SK-N-SH (cell line): ENCODE data around the gene CEACAM8.
"Not testable (repeated sequence)": the region's sequence is repeated elsewhere in the genome, so short reads cannot be mapped to it uniquely, and the experiment has no call there.

Experiments
- CTCF ChIP-seq: fragments of 200-600 bp; sonication (generic); IDR thresholded peaks from 2 replicates; pipeline ENCODE4 v1.6.1; 2017; ENCODE audit warnings: antibody characterized with exemption, mild to moderate bottlenecking, moderate library complexity
- ELF1 ChIP-seq: IDR thresholded peaks from 2 replicates; pipeline ENCODE4 v1.4.0; 2012
- EZH2phosphoT487 ChIP-seq: fragments of 200-600 bp; sonication (generic); IDR thresholded peaks from 2 replicates; pipeline ENCODE4 v1.6.1; 2017; ENCODE audit warnings: low read depth, mixed run types, mild to moderate bottlenecking, antibody characterized with exemption, moderate library complexity, borderline replicate concordance
- FOXJ3 ChIP-seq: sonication (generic); formaldehyde crosslinking; IDR thresholded peaks from 2 replicates; pipeline ENCODE4 v1.5.1; 2020; ENCODE audit warnings: mild to moderate bottlenecking, missing genetic modification reagents
- MEF2A ChIP-seq: IDR thresholded peaks from 2 replicates; pipeline ENCODE4 v1.4.0; 2012; ENCODE audit warnings: low read depth, borderline replicate concordance
- NFIC ChIP-seq: IDR thresholded peaks from 2 replicates; pipeline ENCODE4 v1.4.0; 2012; ENCODE audit warnings: borderline replicate concordance
- RAD21 ChIP-seq: IDR thresholded peaks from 2 replicates; pipeline ENCODE4 v1.6.1; 2012; ENCODE audit warnings: mild to moderate bottlenecking, low read length
- RCOR1 ChIP-seq: fragments of 150-350 bp; IDR thresholded peaks from 2 replicates; pipeline ENCODE4 v1.6.1; 2017; ENCODE audit warnings: antibody characterized with exemption, low read length
- SIN3A ChIP-seq: IDR thresholded peaks from 2 replicates; pipeline ENCODE4 v1.6.1; 2012; ENCODE audit warnings: low read depth, mild to moderate bottlenecking, low read length, moderate library complexity, borderline replicate concordance
- TAF1 ChIP-seq: IDR thresholded peaks from 2 replicates; pipeline ENCODE4 v1.6.1; 2012; ENCODE audit warnings: low read depth, mild to moderate bottlenecking, low read length, moderate library complexity, borderline replicate concordance

DNA sequence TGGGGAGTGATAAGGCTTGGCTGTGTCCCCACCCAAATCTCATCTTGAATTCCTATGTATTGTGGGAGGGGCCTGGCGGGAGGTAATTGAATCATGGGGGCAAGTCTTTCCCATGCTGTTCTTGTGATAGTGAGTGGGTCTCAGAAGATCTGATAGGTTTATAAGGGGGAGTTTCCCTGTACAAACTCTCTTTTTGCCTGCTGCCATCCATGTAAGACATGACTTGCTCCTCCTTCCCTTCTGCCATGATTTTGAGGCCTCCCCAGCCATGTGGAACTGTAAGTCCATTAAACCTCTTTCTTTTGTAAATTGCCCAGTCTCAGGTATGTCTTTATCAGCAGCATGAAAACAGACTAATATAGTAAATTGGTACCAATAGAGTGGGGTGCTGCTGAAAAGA lies 45.7 kb downstream of the CEACAM8 start:
- TF ChIP-seq CTCF; SIN3A; NFIC; EZH2phosphoT487; RAD21; TAF1; FOXJ3 (CRISPR knock-in tag); MEF2A; ELF1; RCOR1: not testable (repeated sequence)
